ENCODE measurements around the gene LONP1.

DNA sequence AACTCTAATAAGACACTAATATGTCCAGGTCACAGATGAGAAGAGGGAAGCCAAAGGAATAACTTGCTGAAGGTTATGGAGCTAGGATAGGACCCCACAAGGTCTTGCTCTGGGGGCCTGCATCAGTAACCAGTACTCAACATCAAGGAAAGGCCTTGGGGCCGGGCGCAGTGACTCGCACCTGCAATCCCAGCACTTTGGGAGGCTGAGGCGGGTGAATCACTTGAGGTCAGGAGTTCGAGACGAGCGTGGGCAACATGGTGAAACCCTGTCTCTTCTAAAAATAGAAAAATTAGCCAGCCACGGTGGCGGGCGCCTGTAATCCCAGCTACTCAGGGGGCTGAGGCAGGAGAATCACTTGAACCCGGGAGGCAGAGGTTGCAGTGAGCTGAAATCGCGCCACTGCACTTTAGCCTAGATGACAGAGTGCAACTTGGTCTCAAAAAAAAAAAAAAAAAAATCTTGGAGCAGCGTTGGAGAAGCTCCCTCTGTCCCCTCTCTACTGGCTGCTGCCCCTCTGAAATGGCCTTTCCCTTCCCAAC, 1.8 kb downstream of the LONP1 start:
- TF ChIP-seq, protein P1, sequence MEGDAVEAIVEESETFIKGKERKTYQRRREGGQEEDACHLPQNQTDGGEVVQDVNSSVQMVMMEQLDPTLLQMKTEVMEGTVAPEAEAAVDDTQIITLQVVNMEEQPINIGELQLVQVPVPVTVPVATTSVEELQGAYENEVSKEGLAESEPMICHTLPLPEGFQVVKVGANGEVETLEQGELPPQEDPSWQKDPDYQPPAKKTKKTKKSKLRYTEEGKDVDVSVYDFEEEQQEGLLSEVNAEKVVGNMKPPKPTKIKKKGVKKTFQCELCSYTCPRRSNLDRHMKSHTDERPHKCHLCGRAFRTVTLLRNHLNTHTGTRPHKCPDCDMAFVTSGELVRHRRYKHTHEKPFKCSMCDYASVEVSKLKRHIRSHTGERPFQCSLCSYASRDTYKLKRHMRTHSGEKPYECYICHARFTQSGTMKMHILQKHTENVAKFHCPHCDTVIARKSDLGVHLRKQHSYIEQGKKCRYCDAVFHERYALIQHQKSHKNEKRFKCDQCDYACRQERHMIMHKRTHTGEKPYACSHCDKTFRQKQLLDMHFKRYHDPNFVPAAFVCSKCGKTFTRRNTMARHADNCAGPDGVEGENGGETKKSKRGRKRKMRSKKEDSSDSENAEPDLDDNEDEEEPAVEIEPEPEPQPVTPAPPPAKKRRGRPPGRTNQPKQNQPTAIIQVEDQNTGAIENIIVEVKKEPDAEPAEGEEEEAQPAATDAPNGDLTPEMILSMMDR (IDR thresholded peaks at IDR 0.05; ENCODE audit: low read depth, low read length), result no peak
- no peak for TF ChIP-seq POLR2A (IDR thresholded peaks at IDR 0.05; ENCODE audit: extremely low read depth, insufficient read length)

Data from NB4 (cell line).